ENCODE results near the gene ZNF69.
A peak's percentile ranks its signal among the peaks of the same experiment; 100 is the strongest.
"Not testable (repeated sequence)": the region's sequence is repeated elsewhere in the genome, so short reads cannot be mapped to it uniquely, and the experiment has no call there.

Gene ZNF69

GRCh38 chr19:11872624-11873023 lies 15.0 kb upstream of the ZNF69 start:
- no peak overlapping the region for H2AK5ac ChIP-seq (ENCODE audit: low read length)
- H4K12ac ChIP-seq (ENCODE audit: low read depth, low read length) = no peak overlapping the region
- no peak overlapping the region for H3K23ac ChIP-seq (ENCODE audit: low read length)
- no peak overlapping the region for H3K4ac ChIP-seq (ENCODE audit: low read depth, low read length)
- no peak overlapping the region for H2AFZ ChIP-seq (ENCODE audit: insufficient read depth, low read length, poor library complexity)
- H3K9me3 ChIP-seq (ENCODE audit: insufficient read depth, low read depth, low read length) = peaks cover 16% of the 10 kb centered on the region
- no peak for DNase-seq
- no peaks in the 10 kb centered on the region for H3K79me2 ChIP-seq (ENCODE audit: control insufficient read depth, insufficient read depth, low read length, poor library complexity)
- no peaks in the 10 kb centered on the region for H3K27me3 ChIP-seq (ENCODE audit: insufficient read depth, low read length)
- H3K9ac ChIP-seq (ENCODE audit: low read length) = no peak overlapping the region
- H4K91ac ChIP-seq (ENCODE audit: low read depth, low read length) = no peak overlapping the region
- H3K27ac ChIP-seq (ENCODE audit: low read depth, low read length) = no peak overlapping the region
- H4K8ac ChIP-seq (ENCODE audit: low read depth, low read length) = no peak overlapping the region
- no peak overlapping the region for H2BK12ac ChIP-seq (ENCODE audit: low read length)
- no peak overlapping the region for H3K14ac ChIP-seq (ENCODE audit: low read length)
- no peaks in the 10 kb centered on the region for H3K4me1 ChIP-seq (ENCODE audit: control insufficient read depth in 1 of 2, insufficient read depth in 2 of 2, low read length in 2 of 2)
- H3K4me3 ChIP-seq (ENCODE audit: low read depth, low read length) = no peak overlapping the region
- H3K4me2 ChIP-seq (ENCODE audit: low read length) = no peak overlapping the region
- H3K79me1 ChIP-seq (ENCODE audit: low read length) = no peaks in the 10 kb centered on the region
- no peak overlapping the region for H2BK5ac ChIP-seq (ENCODE audit: low read depth, low read length, poor library complexity)
- H3K36me3 ChIP-seq (ENCODE audit: control insufficient read depth in 1 of 2, insufficient read depth in 2 of 2, low read length in 2 of 2) = no peaks in the 10 kb centered on the region
- no peak overlapping the region for H3K18ac ChIP-seq (ENCODE audit: low read length)
- no CpG with 5 or more reads among the region's 9 CpGs for WGBS (ENCODE audit: extremely low coverage, insufficient coverage, insufficient read length)
- no peak overlapping the region for H2BK120ac ChIP-seq (ENCODE audit: insufficient read depth, low read length, poor library complexity)

GRCh38 chr19:11873762-11874161 lies 13.8 kb upstream of the ZNF69 start:
- H3K79me2 ChIP-seq (ENCODE audit: control insufficient read depth, insufficient read depth, low read length, poor library complexity) = no peaks in the 10 kb centered on the region
- H3K4me3 ChIP-seq (ENCODE audit: low read depth, low read length) = no peak overlapping the region
- no peak overlapping the region for H3K4me2 ChIP-seq (ENCODE audit: low read length)
- H4K12ac ChIP-seq (ENCODE audit: low read depth, low read length) = no peak overlapping the region
- no peak for DNase-seq
- no peak overlapping the region for H2BK120ac ChIP-seq (ENCODE audit: insufficient read depth, low read length, poor library complexity)
- no peak overlapping the region for H4K91ac ChIP-seq (ENCODE audit: low read depth, low read length)
- H3K36me3 ChIP-seq (ENCODE audit: control insufficient read depth in 1 of 2, insufficient read depth in 2 of 2, low read length in 2 of 2) = no peaks in the 10 kb centered on the region
- H2BK12ac ChIP-seq (ENCODE audit: low read length) = no peak overlapping the region
- H3K27ac ChIP-seq (ENCODE audit: low read depth, low read length) = no peak overlapping the region
- H2AFZ ChIP-seq (ENCODE audit: insufficient read depth, low read length, poor library complexity) = no peak overlapping the region
- WGBS (ENCODE audit: extremely low coverage, insufficient coverage, insufficient read length) = no CpG with 5 or more reads among the region's 1 CpG
- no peak overlapping the region for H3K23ac ChIP-seq (ENCODE audit: low read length)
- H3K79me1 ChIP-seq (ENCODE audit: low read length) = no peaks in the 10 kb centered on the region
- H4K8ac ChIP-seq (ENCODE audit: low read depth, low read length) = no peak overlapping the region
- H3K18ac ChIP-seq (ENCODE audit: low read length) = no peak overlapping the region
- no peaks in the 10 kb centered on the region for H3K27me3 ChIP-seq (ENCODE audit: insufficient read depth, low read length)
- no peak overlapping the region for H2AK5ac ChIP-seq (ENCODE audit: low read length)
- no peak overlapping the region for H3K14ac ChIP-seq (ENCODE audit: low read length)
- H3K9me3 ChIP-seq (ENCODE audit: insufficient read depth, low read depth, low read length) = peaks cover 16% of the 10 kb centered on the region
- no peak overlapping the region for H3K9ac ChIP-seq (ENCODE audit: low read length)
- H2BK5ac ChIP-seq (ENCODE audit: low read depth, low read length, poor library complexity) = no peak overlapping the region
- H3K4me1 ChIP-seq (ENCODE audit: control insufficient read depth in 1 of 2, insufficient read depth in 2 of 2, low read length in 2 of 2) = no peaks in the 10 kb centered on the region
- H3K4ac ChIP-seq (ENCODE audit: low read depth, low read length) = no peak overlapping the region

- H2AK5ac ChIP-seq (ENCODE audit: low read length); H3K14ac ChIP-seq (ENCODE audit: low read length); H3K79me1 ChIP-seq (ENCODE audit: low read length); H2BK5ac ChIP-seq (ENCODE audit: low read depth, low read length, poor library complexity); H3K79me2 ChIP-seq (ENCODE audit: control insufficient read depth, insufficient read depth, low read length, poor library complexity); H3K18ac ChIP-seq (ENCODE audit: low read length); H3K4me1 ChIP-seq (ENCODE audit: control insufficient read depth in 1 of 2, insufficient read depth in 2 of 2, low read length in 2 of 2); H3K36me3 ChIP-seq (ENCODE audit: control insufficient read depth in 1 of 2, insufficient read depth in 2 of 2, low read length in 2 of 2); H3K4me3 ChIP-seq (ENCODE audit: low read depth, low read length); H3K27ac ChIP-seq (ENCODE audit: low read depth, low read length); H3K27me3 ChIP-seq (ENCODE audit: insufficient read depth, low read length); H3K4ac ChIP-seq (ENCODE audit: low read depth, low read length); H2AFZ ChIP-seq (ENCODE audit: insufficient read depth, low read length, poor library complexity); H2BK120ac ChIP-seq (ENCODE audit: insufficient read depth, low read length, poor library complexity); H3K23ac ChIP-seq (ENCODE audit: low read length); H4K12ac ChIP-seq (ENCODE audit: low read depth, low read length); H3K4me2 ChIP-seq (ENCODE audit: low read length); H4K91ac ChIP-seq (ENCODE audit: low read depth, low read length); H2BK12ac ChIP-seq (ENCODE audit: low read length); H3K9ac ChIP-seq (ENCODE audit: low read length); H4K8ac ChIP-seq (ENCODE audit: low read depth, low read length): not testable (repeated sequence)
- WGBS (ENCODE audit: extremely low coverage, insufficient coverage, insufficient read length) = no CpG with 5 or more reads among the region's 16 CpGs
- peaks cover 10% of the 10 kb centered on the region for H3K9me3 ChIP-seq (ENCODE audit: insufficient read depth, low read depth, low read length)
- peak; percentile 29 to 58 for DNase-seq
These were observed 7.8 kb upstream of the ZNF69 start for GRCh38 chr19:11879687-11880266.

GRCh38 chr19:11880598-11880997 lies 7.0 kb upstream of the ZNF69 start:
- Histone ChIP-seq H3K4ac (ENCODE audit: low read depth, low read length) (no peak overlapping the region), H3K36me3 (ENCODE audit: control insufficient read depth in 1 of 2, insufficient read depth in 2 of 2, low read length in 2 of 2) (no peaks in the 10 kb centered on the region), H3K79me1 (ENCODE audit: low read length) (no peaks in the 10 kb centered on the region), H4K12ac (ENCODE audit: low read depth, low read length) (no peak overlapping the region), H3K4me2 (ENCODE audit: low read length) (no peak overlapping the region), H4K8ac (ENCODE audit: low read depth, low read length) (no peak overlapping the region), H2AFZ (ENCODE audit: insufficient read depth, low read length, poor library complexity) (no peak overlapping the region), H3K27ac (ENCODE audit: low read depth, low read length) (no peak overlapping the region), H4K91ac (ENCODE audit: low read depth, low read length) (no peak overlapping the region), H2BK5ac (ENCODE audit: low read depth, low read length, poor library complexity) (no peak overlapping the region), H2BK120ac (ENCODE audit: insufficient read depth, low read length, poor library complexity) (no peak overlapping the region), H3K14ac (ENCODE audit: low read length) (no peak overlapping the region), H3K79me2 (ENCODE audit: control insufficient read depth, insufficient read depth, low read length, poor library complexity) (no peaks in the 10 kb centered on the region), H3K4me1 (ENCODE audit: control insufficient read depth in 1 of 2, insufficient read depth in 2 of 2, low read length in 2 of 2) (no peaks in the 10 kb centered on the region), H3K27me3 (ENCODE audit: insufficient read depth, low read length) (no peaks in the 10 kb centered on the region), H3K9ac (ENCODE audit: low read length) (no peak overlapping the region), H3K9me3 (ENCODE audit: insufficient read depth, low read depth, low read length) (peaks cover 10% of the 10 kb centered on the region), H2AK5ac (ENCODE audit: low read length) (no peak overlapping the region), H3K4me3 (ENCODE audit: low read depth, low read length) (no peak overlapping the region), H3K18ac (ENCODE audit: low read length) (no peak overlapping the region), H2BK12ac (ENCODE audit: low read length) (no peak overlapping the region), H3K23ac (ENCODE audit: low read length) (no peak overlapping the region)
- WGBS (ENCODE audit: extremely low coverage, insufficient coverage, insufficient read length) = no CpG with 5 or more reads among the region's 12 CpGs
- no peak for DNase-seq

All from trophoblast cell (in vitro differentiated cells and primary cell).